IMR-90 (cell line): ENCODE data around the gene RHOT2. TPM values are rescaled to one million over a fixed set of nuclear protein-coding genes. Genes with fewer than 3 reads are reported as not detected.
A peak's percentile ranks its signal among the peaks of the same experiment; 100 is the strongest.

Experiments used
- ATAC-seq: fragments of 200-7000 bp; cut with Tn5 transposase; 2 replicates; pipeline ENCODE4 v1.9.1; 2020; ENCODE audit warnings: low read depth, mild to moderate bottlenecking, moderate library complexity
- BruUV-seq: library from RNA; stranded (reverse); fragments of 400-500 nt; replicated peaks from 2 replicates; lab custom pipeline; 2021; lab: Mats Ljungman, UMichigan
- CTCF ChIA-PET: fragments of 300-600 bp; formaldehyde crosslinking; extraction: SDS; loops from one replicate; lab custom pipeline; 2021; ENCODE audit warnings: antibody characterized with exemption; lab: Yijun Ruan, JAX
- POLR2A ChIA-PET: fragments of 300-600 bp; sonication (Branson Sonifier 250); formaldehyde crosslinking; loops from one replicate; lab custom pipeline; 2022; ENCODE audit warnings: antibody characterized with exemption; ENCODE audit not compliant: unreplicated experiment; lab: Charles Lee
- DNase-seq: peaks from one replicate; pipeline ENCODE4 v3.0.0; 2013
- H2AFZ ChIP-seq: replicated peaks from 2 replicates; pipeline ENCODE3; 2013; ENCODE audit warnings: low read length, mild to moderate bottlenecking; ENCODE audit not compliant: poor library complexity
- H2AK5ac ChIP-seq: 2 replicates; pipeline ENCODE4 v1.6.1; 2013; ENCODE audit warnings: low read depth, low read length, inconsistent platforms
- H2AK9ac ChIP-seq: replicated peaks from 2 replicates; pipeline ENCODE3; 2013; ENCODE audit warnings: mild to moderate bottlenecking, low read depth, low read length, moderate library complexity; ENCODE audit not compliant: poor library complexity
- H2BK120ac ChIP-seq: 2 replicates; pipeline ENCODE4 v1.6.1; 2013; ENCODE audit warnings: low read depth, low read length, inconsistent platforms
- H2BK15ac ChIP-seq: 3 replicates; pipeline ENCODE4 v1.6.1; 2013; ENCODE audit warnings: low read depth, low read length, inconsistent platforms
- H2BK20ac ChIP-seq: 2 replicates; pipeline ENCODE4 v1.6.1; 2013; ENCODE audit warnings: low read depth, mild to moderate bottlenecking, inconsistent platforms, low read length, moderate library complexity
- H2BK5ac ChIP-seq: 2 replicates; pipeline ENCODE4 v1.6.1; 2013; ENCODE audit warnings: mild to moderate bottlenecking, low read depth, low read length, inconsistent platforms; ENCODE audit not compliant: poor library complexity, severe bottlenecking
- H3K14ac ChIP-seq: replicated peaks from 2 replicates; pipeline ENCODE4 v1.6.1; 2013; ENCODE audit warnings: low read depth, low read length, inconsistent platforms
- H3K18ac ChIP-seq: 2 replicates; pipeline ENCODE4 v1.6.1; 2013; ENCODE audit warnings: low read depth, low read length, control low read depth
- H3K23ac ChIP-seq: 2 replicates; pipeline ENCODE4 v1.6.1; 2013; ENCODE audit warnings: low read depth, low read length, inconsistent platforms
- H3K27ac ChIP-seq: 2 replicates; pipeline ENCODE4 v1.5.1; 2013; ENCODE audit warnings: mild to moderate bottlenecking, control low read depth, low read length; ENCODE audit not compliant: insufficient read depth
- H3K27me3 ChIP-seq: 2 replicates; pipeline ENCODE4 v1.6.1; 2013; ENCODE audit warnings: low read length; ENCODE audit not compliant: control insufficient read depth, insufficient read depth
- H3K36me3 ChIP-seq: 2 replicates; pipeline ENCODE4 v1.6.1; 2013; ENCODE audit warnings: low read length, mixed read lengths; ENCODE audit not compliant: control insufficient read depth, insufficient read depth
- H3K4ac ChIP-seq: 2 replicates; pipeline ENCODE4 v1.6.1; 2013; ENCODE audit warnings: low read depth, low read length, inconsistent platforms
- H3K4me1 ChIP-seq: 2 replicates; pipeline ENCODE4 v1.6.1; 2013; ENCODE audit warnings: low read length, mixed read lengths; ENCODE audit not compliant: control insufficient read depth, insufficient read depth
- H3K4me2 ChIP-seq: 2 replicates; pipeline ENCODE4 v1.6.1; 2013; ENCODE audit warnings: low read depth, mild to moderate bottlenecking, control low read depth, low read length, moderate library complexity
- H3K4me3 ChIP-seq: 2 replicates; pipeline ENCODE4 v1.5.1; 2013; ENCODE audit warnings: low read depth, mild to moderate bottlenecking, control low read depth, low read length, moderate library complexity; ENCODE audit not compliant: insufficient read depth
- H3K56ac ChIP-seq: 2 replicates; pipeline ENCODE4 v1.6.1; 2013; ENCODE audit warnings: low read length, inconsistent platforms; ENCODE audit not compliant: insufficient read depth; ENCODE audit errors: extremely low read depth
- H3K79me1 ChIP-seq, 2 experiments: 2 replicates each; pipeline ENCODE4 v1.6.1; 2013; ENCODE audit warnings: low read length in 2 of 2, inconsistent platforms in 1 of 2, low read depth in 1 of 2
- H3K9ac ChIP-seq: 2 replicates; pipeline ENCODE4 v1.6.1; 2013; ENCODE audit warnings: low read depth, low read length, control low read depth
- H3K9me1 ChIP-seq: 2 replicates; pipeline ENCODE4 v1.6.1; 2013; ENCODE audit warnings: low read length, inconsistent platforms; ENCODE audit not compliant: insufficient read depth
- H3K9me3 ChIP-seq: 2 replicates; pipeline ENCODE4 v1.6.1; 2013; ENCODE audit warnings: low read length; ENCODE audit not compliant: control insufficient read depth, insufficient read depth
- H4K20me1 ChIP-seq: 2 replicates; pipeline ENCODE4 v1.6.1; 2013; ENCODE audit warnings: low read length, inconsistent platforms; ENCODE audit not compliant: insufficient read depth
- H4K5ac ChIP-seq: 2 replicates; pipeline ENCODE4 v1.6.1; 2013; ENCODE audit warnings: mild to moderate bottlenecking, low read depth, low read length, control low read depth
- H4K8ac ChIP-seq, 2 experiments: 2 replicates each; pipeline ENCODE4 v1.6.1; 2013; ENCODE audit warnings: low read depth in 2 of 2, low read length in 2 of 2, control low read depth in 1 of 2, inconsistent platforms in 1 of 2
- H4K91ac ChIP-seq: 2 replicates; pipeline ENCODE4 v1.6.1; 2013; ENCODE audit warnings: low read depth, low read length, inconsistent platforms; ENCODE audit not compliant: insufficient read depth
- CHD1 ChIP-seq: IDR thresholded peaks from 2 replicates; pipeline ENCODE4 v1.6.1; 2012; ENCODE audit warnings: low read depth, low read length, improper control_type of control experiment
- MXI1 ChIP-seq: IDR thresholded peaks from 2 replicates; pipeline ENCODE4 v1.6.1; 2012; ENCODE audit warnings: low read depth, mild to moderate bottlenecking, low read length, moderate library complexity, borderline replicate concordance
- SMC3 ChIP-seq: fragments of 150-350 bp; IDR thresholded peaks from 2 replicates; pipeline ENCODE4 v1.6.1; 2016; ENCODE audit warnings: low read depth, mild to moderate bottlenecking, antibody characterized with exemption, low read length, moderate library complexity
- WGBS, 2 experiments: methylation state at CpG; one replicate each; pipeline versions ENCODE4 v1.1.5 to v1.1.7; 2013; ENCODE audit warnings: missing lambda C conversion rate in 2 of 2; ENCODE audit not compliant: insufficient read length in 1 of 2; ENCODE audit errors: extremely low coverage in 2 of 2; 5-methylcytosine and 5-hydroxymethylcytosine counted together
- dilution Hi-C: fragments of 300-500 bp; cut with HindIII; formaldehyde crosslinking; loops from one replicate; pipeline ENCODE4 v1.14.3; 2018; ENCODE audit warnings: low sequenced_read_pairs; ENCODE audit not compliant: unreplicated experiment
- in situ Hi-C: fragments of 300-500 bp; cut with MboI; formaldehyde crosslinking; loops from 3 replicates; pipeline ENCODE4 v1.14.3; 2019; ENCODE audit warnings: low sequenced_read_pairs, inconsistent platforms, mixed read lengths
- intact Hi-C: fragments of 100-400 bp; cut with micrococcal nuclease; formaldehyde crosslinking; loops from 2 replicates; pipeline ENCODE4 v1.10.0; 2022
- polyA plus RNA-seq, 3 experiments: library from polyadenylated mRNA; depleted of rRNA; stranded (reverse); fragments of >200 nt; gene quantifications; 2 replicates each; pipeline ENCODE4 v1.2.3, GENCODE V29; 2012; ENCODE audit warnings: low replicate concordance in 1 of 3
- total RNA-seq: library from RNA; depleted of rRNA; stranded (reverse); fragments of >200 nt; gene quantifications from 2 replicates; pipeline ENCODE4 v1.2.3, GENCODE V29; 2012
- TF ChIP-seq, protein P1 (sequence below): fragments of 150-350 bp; IDR thresholded peaks from 2 replicates; pipeline ENCODE4 v1.6.1; 2017; ENCODE audit warnings: mild to moderate bottlenecking, antibody characterized with exemption, low read length, low read depth
- TF ChIP-seq, protein P2 (sequence below): fragments of 150-350 bp; IDR thresholded peaks from 2 replicates; pipeline ENCODE4 v1.6.1; 2016; ENCODE audit warnings: low read depth, mild to moderate bottlenecking, low read length, moderate library complexity, borderline replicate concordance

The RHOT2 gene
- total and polyA plus RNA-seq, 2 of the 4 experiments (the other 2 are of a cell fraction), result 20.3 to 181 TPM

DNA sequence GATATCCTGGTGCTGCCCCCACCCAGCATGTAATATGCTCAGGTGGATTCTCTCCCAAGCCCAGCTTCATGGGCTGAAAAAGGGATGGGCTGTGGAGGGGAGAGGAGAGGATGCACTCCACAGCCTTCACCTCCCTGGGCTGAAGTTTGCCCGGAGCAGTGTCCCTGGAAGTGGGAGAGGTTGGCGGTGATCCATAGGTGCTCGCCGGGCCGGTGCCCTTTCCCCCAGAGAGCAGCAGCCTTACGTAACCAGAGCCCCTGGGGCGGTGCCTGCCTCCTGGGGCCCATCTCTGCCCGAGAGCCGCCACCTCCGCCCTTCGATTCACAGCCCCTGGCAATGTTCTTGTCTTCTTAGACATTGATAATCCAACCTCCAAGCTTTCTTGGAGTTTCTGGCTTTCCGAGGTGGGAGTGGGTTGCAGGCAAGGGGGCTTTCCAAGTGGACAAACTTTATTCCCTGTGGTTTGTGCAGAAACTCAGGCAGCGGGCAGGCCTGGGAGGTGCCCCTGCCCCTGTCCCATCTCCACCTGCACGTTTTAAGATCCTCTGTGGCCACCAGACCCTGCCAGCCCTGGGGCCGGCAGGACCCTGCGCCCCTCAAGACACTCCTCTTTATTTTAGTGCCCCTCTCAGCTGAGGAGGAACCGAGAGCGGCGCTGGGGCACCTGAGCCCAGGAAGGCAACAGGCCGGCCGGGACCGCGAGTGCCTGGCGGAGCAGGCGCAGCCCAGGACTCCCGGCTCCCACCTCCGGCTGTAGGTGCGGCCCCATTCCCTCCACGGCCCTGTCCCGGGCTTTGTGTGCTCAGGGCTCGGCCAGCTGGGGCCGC lies 21.9 kb upstream of the RHOT2 start:
- TF ChIP-seq, protein P1, sequence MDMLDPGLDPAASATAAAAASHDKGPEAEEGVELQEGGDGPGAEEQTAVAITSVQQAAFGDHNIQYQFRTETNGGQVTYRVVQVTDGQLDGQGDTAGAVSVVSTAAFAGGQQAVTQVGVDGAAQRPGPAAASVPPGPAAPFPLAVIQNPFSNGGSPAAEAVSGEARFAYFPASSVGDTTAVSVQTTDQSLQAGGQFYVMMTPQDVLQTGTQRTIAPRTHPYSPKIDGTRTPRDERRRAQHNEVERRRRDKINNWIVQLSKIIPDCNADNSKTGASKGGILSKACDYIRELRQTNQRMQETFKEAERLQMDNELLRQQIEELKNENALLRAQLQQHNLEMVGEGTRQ, result no peak
- TF ChIP-seq SMC3, result no peak
- TF ChIP-seq, protein P2, sequence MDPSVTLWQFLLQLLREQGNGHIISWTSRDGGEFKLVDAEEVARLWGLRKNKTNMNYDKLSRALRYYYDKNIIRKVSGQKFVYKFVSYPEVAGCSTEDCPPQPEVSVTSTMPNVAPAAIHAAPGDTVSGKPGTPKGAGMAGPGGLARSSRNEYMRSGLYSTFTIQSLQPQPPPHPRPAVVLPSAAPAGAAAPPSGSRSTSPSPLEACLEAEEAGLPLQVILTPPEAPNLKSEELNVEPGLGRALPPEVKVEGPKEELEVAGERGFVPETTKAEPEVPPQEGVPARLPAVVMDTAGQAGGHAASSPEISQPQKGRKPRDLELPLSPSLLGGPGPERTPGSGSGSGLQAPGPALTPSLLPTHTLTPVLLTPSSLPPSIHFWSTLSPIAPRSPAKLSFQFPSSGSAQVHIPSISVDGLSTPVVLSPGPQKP, result no peak
- TF ChIP-seq MXI1, result no peak
- TF ChIP-seq CHD1, result no peak
- Histone ChIP-seq H4K5ac (no peak overlapping the region), H3K9me1 (peaks cover 15% of the 10 kb centered on the region), H3K27ac (no peak overlapping the region), H3K4me2 (no peak overlapping the region), H3K36me3 (no peaks in the 10 kb centered on the region), H2BK20ac (no peak overlapping the region), H2AK9ac (peak overlapping the region; percentile 5), H3K23ac (no peak overlapping the region), H2BK5ac (no peak overlapping the region), H3K18ac (no peak overlapping the region), H2AK5ac (no peak overlapping the region; the same call in 1 of the 2 replicates), H3K14ac (no peak overlapping the region), H3K79me1 (peaks cover 13 to 58% of the 10 kb centered on the region in 2 experiments; a peak in 3 of 4 replicates), H2AFZ (no peak overlapping the region), H3K4me3 (no peak overlapping the region), H3K9ac (no peak overlapping the region), H4K91ac (no peak overlapping the region), H4K8ac (no peak overlapping the region), H3K4ac (no peak overlapping the region), H3K27me3 (no peaks in the 10 kb centered on the region), H2BK15ac (no peak overlapping the region), H3K9me3 (no peaks in the 10 kb centered on the region), H3K4me1 (peaks cover 21% of the 10 kb centered on the region), H2BK120ac (no peak overlapping the region), H3K56ac (no peak overlapping the region), H4K20me1 (no peaks in the 10 kb centered on the region; the same call in 1 of the 2 replicates)
- DNase-seq (no peak), ATAC-seq (no peak)
- intact Hi-C loops (no loop called here), in situ Hi-C loops (loop anchor here (10.0 kb wide), 1 partner anchor 251 kb away; the partner anchor contains the start of gene NME4), dilution Hi-C loops (no loop called here)
- no TSS peak for BruUV-seq
- ChIA-PET CTCF (no interaction called here), POLR2A (no interaction called here)
- 97% methylated on average over 9 of the region's 32 CpGs; no CpG with 5 or more reads in 1 of the 2 experiments for WGBS, 2 experiments
